Calu3 (cell line): Measurements from ENCODE around the gene PURA. TPM values are rescaled to one million over a fixed set of nuclear protein-coding genes. Genes with fewer than 3 reads are reported as not detected.

Source experiments
- BruUV-seq: library from RNA; stranded (reverse); fragments of 400-500 nt; replicated peaks from 2 replicates; lab custom pipeline; 2021; lab: Mats Ljungman, UMichigan
- CTCF ChIA-PET: fragments of 300-600 bp; sonication (Branson Sonifier 250); formaldehyde crosslinking; loops from one replicate; lab custom pipeline; 2022; ENCODE audit warnings: antibody characterized with exemption; lab: Charles Lee
- DNase-seq: peaks from one replicate; pipeline ENCODE4 v3.0.0; 2022
- H3K27ac Mint-ChIP-seq: one replicate; pipeline ENCODE4 v1.8.0; 2022; ENCODE audit warnings: mixed read lengths; ENCODE audit not compliant: unreplicated experiment
- H3K27me3 Mint-ChIP-seq: one replicate; pipeline ENCODE4 v1.8.0; 2022; ENCODE audit warnings: mixed read lengths; ENCODE audit not compliant: unreplicated experiment
- H3K36me3 Mint-ChIP-seq: one replicate; pipeline ENCODE4 v1.8.0; 2022; ENCODE audit warnings: mild to moderate bottlenecking, moderate library complexity, mixed read lengths; ENCODE audit not compliant: insufficient read depth, unreplicated experiment
- H3K4me1 Mint-ChIP-seq: one replicate; pipeline ENCODE4 v1.8.0; 2022; ENCODE audit warnings: mild to moderate bottlenecking, low read depth, mixed read lengths; ENCODE audit not compliant: unreplicated experiment
- H3K4me3 Mint-ChIP-seq: one replicate; pipeline ENCODE4 v1.8.0; 2022; ENCODE audit warnings: mild to moderate bottlenecking, low read depth, moderate library complexity, mixed read lengths; ENCODE audit not compliant: unreplicated experiment
- H3K9me3 Mint-ChIP-seq: one replicate; pipeline ENCODE4 v1.8.0; 2022; ENCODE audit warnings: low read depth, mixed read lengths; ENCODE audit not compliant: unreplicated experiment
- CTCF ChIP-seq: fragments of 200-600 bp; IDR thresholded peaks from one replicate; pipeline ENCODE4 v1.8.0; 2022; ENCODE audit warnings: antibody characterized with exemption; ENCODE audit not compliant: unreplicated experiment
- intact Hi-C: fragments of 100-400 bp; cut with micrococcal nuclease; formaldehyde crosslinking; loops from one replicate; pipeline ENCODE4 v1.10.0; 2022; ENCODE audit not compliant: unreplicated experiment
- total RNA-seq: library from RNA; stranded (reverse); gene quantifications from 2 replicates; pipeline ENCODE4 v1.2.3, GENCODE V29; 2022

The PURA gene
- total RNA-seq, 1 experiment from 2014 or later = 16.7 TPM

- peaks cover 30% of the 10 kb centered on the region for H3K27me3 Mint-ChIP-seq
- CTCF ChIA-PET = interaction anchor here (2.1 kb wide), 1 partner anchor 66 kb away, joined by 6 read pairs; no protein-coding TSS in a partner anchor
- H3K36me3 Mint-ChIP-seq = no peaks in the 10 kb centered on the region
- no peak overlapping the region for H3K4me3 Mint-ChIP-seq
- peaks cover 15% of the 10 kb centered on the region for H3K4me1 Mint-ChIP-seq
- intact Hi-C loops = no loop called here
- TF ChIP-seq CTCF = no peak
- H3K9me3 Mint-ChIP-seq = no peaks in the 10 kb centered on the region
- BruUV-seq = no TSS peak
- no peak for DNase-seq
- H3K27ac Mint-ChIP-seq = no peak overlapping the region
Observed at GRCh38 chr5:140141241-140141640, 27.3 kb downstream of the PURA start.

GRCh38 chr5:140142246-140142645 is 28.3 kb downstream of the PURA start:
- no TSS peak for BruUV-seq
- Mint-ChIP-seq H3K27ac (no peak overlapping the region), H3K9me3 (no peaks in the 10 kb centered on the region), H3K4me1 (peaks cover 15% of the 10 kb centered on the region), H3K36me3 (no peaks in the 10 kb centered on the region), H3K27me3 (peaks cover 35% of the 10 kb centered on the region), H3K4me3 (no peak overlapping the region)
- intact Hi-C loops = no loop called here
- DNase-seq = no peak
- no peak for TF ChIP-seq CTCF
- CTCF ChIA-PET = interaction anchor here (2.1 kb wide), 1 partner anchor 67 kb away, joined by 6 read pairs; no protein-coding TSS in a partner anchor

DNA sequence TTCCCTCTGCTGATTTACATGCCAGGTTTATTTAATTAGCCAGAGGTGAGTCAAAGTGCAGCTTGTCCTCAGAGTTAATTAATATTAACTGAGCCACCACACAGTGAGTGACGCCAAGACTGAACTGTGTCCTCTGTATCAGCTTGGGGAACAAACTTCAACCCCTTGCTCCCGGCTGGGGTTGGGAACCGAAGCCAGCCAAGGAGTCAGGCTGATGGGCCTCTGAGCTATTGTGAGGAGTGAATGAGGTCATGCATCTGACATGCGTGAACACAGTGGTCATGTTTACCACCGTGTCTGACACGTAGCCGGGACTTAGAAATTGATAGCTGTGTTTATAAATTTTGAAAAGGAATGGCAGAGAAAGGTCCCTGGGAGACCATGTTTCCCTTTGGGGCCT is 28.9 kb downstream of the PURA start:
- no TSS peak for BruUV-seq
- no peak for TF ChIP-seq CTCF
- H3K36me3 Mint-ChIP-seq = no peaks in the 10 kb centered on the region
- no peak overlapping the region for H3K27ac Mint-ChIP-seq
- intact Hi-C loops = no loop called here
- peaks cover 15% of the 10 kb centered on the region for H3K4me1 Mint-ChIP-seq
- H3K27me3 Mint-ChIP-seq = peaks cover 39% of the 10 kb centered on the region
- H3K4me3 Mint-ChIP-seq = no peak overlapping the region
- H3K9me3 Mint-ChIP-seq = no peaks in the 10 kb centered on the region
- CTCF ChIA-PET = interaction anchor here (0.8 to 2.4 kb wide), 5 partner anchors 11 to 67 kb away, joined by 3 to 12 read pairs (median 6); no protein-coding TSS in a partner anchor
- no peak for DNase-seq

GRCh38 chr5:140143521-140144258 is 29.8 kb downstream of the PURA start:
- peaks cover 15% of the 10 kb centered on the region for H3K4me1 Mint-ChIP-seq
- no TSS peak for BruUV-seq
- TF ChIP-seq CTCF = no peak
- CTCF ChIA-PET = interaction anchor here (0.7 to 2.4 kb wide), 12 partner anchors 10 to 504 kb away, joined by 3 to 12 read pairs (median 6); partner anchors contain the start of genes HBEGF, IK and NDUFA2
- H3K27ac Mint-ChIP-seq = no peak overlapping the region
- no peaks in the 10 kb centered on the region for H3K36me3 Mint-ChIP-seq
- no peak for DNase-seq
- H3K9me3 Mint-ChIP-seq = no peaks in the 10 kb centered on the region
- H3K4me3 Mint-ChIP-seq = no peak overlapping the region
- peaks cover 39% of the 10 kb centered on the region for H3K27me3 Mint-ChIP-seq
- intact Hi-C loops = loop anchor here (1.0 kb wide), 1 partner anchor 68 kb away; no protein-coding TSS in a partner anchor
